HG02970 (cell line): ENCODE data around the gene BAMBI.

Experiments
- ATAC-seq: cut with Tn5 transposase; IDR thresholded peaks from one replicate; pipeline ENCODE4 v1.9.1; 2021; ENCODE audit warnings: mild to moderate bottlenecking, moderate library complexity, moderate number of reproducible peaks; ENCODE audit not compliant: unreplicated experiment, low FRiP score

The BAMBI gene

GRCh38 chr10:28704464-28705161 is 27.3 kb downstream of the BAMBI start:
- no peak for ATAC-seq

GRCh38 chr10:28705472-28705871 is 28.2 kb downstream of the BAMBI start:
- ATAC-seq, result no peak

- no peak for ATAC-seq
Observed at GRCh38 chr10:28709001-28709710, 31.8 kb downstream of the BAMBI start.

GRCh38 chr10:28710202-28710886 is 33.0 kb downstream of the BAMBI start:
- ATAC-seq, result no peak

- ATAC-seq, result no peak
Observed at GRCh38 chr10:28711041-28711440, 33.7 kb downstream of the BAMBI start.

- ATAC-seq, result no peak
Observed at GRCh38 chr10:28711776-28712175, 34.5 kb downstream of the BAMBI start.

GRCh38 chr10:28713626-28714352 is 36.5 kb downstream of the BAMBI start:
- ATAC-seq, result no peak

GRCh38 chr10:28714401-28715053 is 37.2 kb downstream of the BAMBI start:
- ATAC-seq, result no peak

GRCh38 chr10:28715246-28715645 is 37.9 kb downstream of the BAMBI start:
- no peak for ATAC-seq

- no peak for ATAC-seq
Observed at GRCh38 chr10:28715757-28716156, 38.4 kb downstream of the BAMBI start.

- no peak for ATAC-seq
Observed at GRCh38 chr10:28716748-28717147, 39.4 kb downstream of the BAMBI start.

- ATAC-seq, result no peak
Observed at GRCh38 chr10:28717656-28718201, 40.4 kb downstream of the BAMBI start.

- no peak for ATAC-seq
Observed at GRCh38 chr10:28719789-28720436, 42.6 kb downstream of the BAMBI start.

GRCh38 chr10:28721318-28721951 is 44.1 kb downstream of the BAMBI start:
- no peak for ATAC-seq

- no peak for ATAC-seq
Observed at GRCh38 chr10:28722065-28722803, 44.9 kb downstream of the BAMBI start.

GRCh38 chr10:28728366-28728765 is 51.0 kb downstream of the BAMBI start:
- no peak for ATAC-seq

- ATAC-seq, result no peak
Observed at GRCh38 chr10:28730031-28730778, 52.9 kb downstream of the BAMBI start.

GRCh38 chr10:28732091-28732490 is 54.8 kb downstream of the BAMBI start:
- no peak for ATAC-seq
